Measurements from ENCODE around the gene GOLGA6L10.
"Not testable (repeated sequence)": the region's sequence is repeated elsewhere in the genome, so short reads cannot be mapped to it uniquely, and the experiment has no call there.

GOLGA6L10 gene

GRCh38 chr15:82349375-82349774 is at the start of gene GOLGA6L10:
Gene GOLGA6L10, minus strand, starts transcription at chr15:82349475. Its CDS starts 100 bp downstream, at chr15:82349375.
- not testable (repeated sequence) for DNase-seq

DNA sequence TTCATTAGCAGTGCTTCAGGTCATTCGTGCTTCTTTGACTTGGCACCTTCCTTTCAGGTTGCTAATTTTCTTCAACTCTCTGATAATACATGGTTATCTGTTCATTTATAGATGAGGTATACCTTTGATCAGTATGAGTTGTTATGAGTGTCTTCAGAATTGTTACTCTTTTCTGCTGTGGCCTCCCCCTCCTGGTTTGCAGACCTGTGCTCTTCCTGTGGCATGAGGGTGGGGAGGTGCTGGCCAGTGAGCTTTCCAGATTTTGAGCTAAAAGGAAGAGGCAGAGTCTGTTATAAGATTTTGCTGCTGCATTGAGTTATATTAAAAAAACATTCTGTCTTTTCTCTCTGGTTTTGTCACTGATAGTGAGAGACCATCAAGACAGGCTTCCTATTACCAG is 49.5 kb upstream of the GOLGA6L10 start:
- DNase-seq: no peak

GRCh38 chr15:82397817-82398216 is 48.5 kb upstream of the GOLGA6L10 start:
- no peak for DNase-seq

DNA sequence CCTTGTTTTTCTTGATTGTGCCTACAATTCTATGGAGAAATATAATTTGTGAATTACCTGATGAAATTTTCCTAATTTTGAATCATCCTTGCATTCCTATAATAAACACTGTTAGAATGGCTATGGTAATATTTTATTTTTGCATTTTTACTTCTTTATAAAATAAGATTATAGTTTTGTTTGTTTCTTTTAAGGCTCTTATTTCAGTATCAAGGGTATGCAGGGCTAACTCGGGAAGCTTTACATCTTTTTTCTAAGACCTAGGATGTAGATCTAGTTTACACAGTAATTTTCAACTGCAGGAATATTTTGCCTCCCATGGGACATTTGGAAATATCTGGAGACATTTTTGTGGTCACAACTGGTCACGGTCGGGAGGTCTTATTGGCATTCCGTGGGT is 46.5 kb upstream of the GOLGA6L10 start:
- DNase-seq: not testable (repeated sequence)

- no peak for DNase-seq
These were observed 44.4 kb upstream of the GOLGA6L10 start for GRCh38 chr15:82393671-82394070.

- DNase-seq: not testable (repeated sequence)
These were observed 42.8 kb upstream of the GOLGA6L10 start for GRCh38 chr15:82392077-82392476.

DNA sequence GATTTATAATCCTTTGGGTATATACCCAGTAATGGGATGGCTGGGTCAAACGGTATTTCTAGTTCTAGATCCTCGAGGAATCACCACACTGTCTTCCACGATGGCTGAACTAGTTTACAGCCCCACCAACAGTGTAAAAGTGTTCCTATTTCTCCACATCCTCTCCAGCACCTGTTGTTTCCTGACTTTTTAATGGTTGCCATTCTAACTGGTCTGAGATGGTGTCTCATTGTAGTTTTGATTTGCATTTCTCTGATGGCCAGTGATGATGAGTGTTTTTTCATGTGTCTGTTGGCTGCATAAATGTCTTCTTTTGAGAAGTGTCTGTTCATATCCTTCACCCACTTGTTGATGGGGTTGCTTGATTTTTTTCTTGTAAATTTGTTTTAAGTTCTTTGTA is 40.9 kb upstream of the GOLGA6L10 start:
- not testable (repeated sequence) for DNase-seq

DNA sequence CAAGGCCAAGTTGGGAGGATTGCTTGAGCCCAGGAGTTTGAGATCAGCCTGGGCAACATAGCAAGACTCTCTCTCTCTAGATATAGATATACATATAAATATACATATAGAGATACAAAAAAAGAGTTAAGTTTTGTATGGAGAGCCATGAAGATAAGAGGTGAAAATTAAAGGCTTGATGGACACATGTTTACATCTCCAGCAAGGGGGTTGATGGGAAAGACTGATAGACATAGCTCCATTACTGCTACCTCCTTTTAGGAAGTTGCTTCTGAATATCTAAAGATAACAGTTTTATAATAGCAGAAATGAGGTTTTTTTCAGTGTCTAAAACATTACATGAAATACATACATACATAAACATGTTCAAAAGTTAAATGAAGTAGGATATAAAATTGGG is 37.9 kb upstream of the GOLGA6L10 start:
- not testable (repeated sequence) for DNase-seq

DNA sequence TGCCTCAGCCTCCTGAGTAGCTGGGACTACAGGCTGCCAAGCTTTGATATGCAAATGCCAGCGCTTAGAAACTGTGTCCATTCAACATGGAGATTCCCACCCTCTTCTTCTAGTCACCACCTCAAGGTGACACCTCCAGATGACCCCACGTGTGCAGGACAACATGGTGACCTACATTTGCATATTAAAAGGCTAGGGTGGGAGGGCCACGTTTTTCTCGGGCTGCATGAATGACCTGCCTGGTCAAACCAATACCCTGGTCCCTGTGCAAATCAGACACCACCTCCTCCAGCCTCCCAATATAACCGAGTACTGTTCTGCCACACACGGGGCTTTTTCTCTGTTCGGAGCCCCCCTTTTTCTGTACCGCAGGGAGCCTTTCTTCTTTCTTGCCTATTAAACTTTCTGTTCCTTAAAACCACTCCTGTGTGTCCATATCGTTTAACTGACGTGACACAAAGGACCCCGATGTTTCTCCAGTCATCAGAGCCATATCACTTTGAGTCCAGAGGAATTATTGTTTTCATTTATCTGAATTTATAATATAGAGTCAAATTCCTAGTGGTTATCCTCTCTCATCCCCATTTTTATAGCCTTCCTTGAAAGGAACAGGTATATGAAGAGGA is 32.2 kb upstream of the GOLGA6L10 start:
- not testable (repeated sequence) for DNase-seq

DNA sequence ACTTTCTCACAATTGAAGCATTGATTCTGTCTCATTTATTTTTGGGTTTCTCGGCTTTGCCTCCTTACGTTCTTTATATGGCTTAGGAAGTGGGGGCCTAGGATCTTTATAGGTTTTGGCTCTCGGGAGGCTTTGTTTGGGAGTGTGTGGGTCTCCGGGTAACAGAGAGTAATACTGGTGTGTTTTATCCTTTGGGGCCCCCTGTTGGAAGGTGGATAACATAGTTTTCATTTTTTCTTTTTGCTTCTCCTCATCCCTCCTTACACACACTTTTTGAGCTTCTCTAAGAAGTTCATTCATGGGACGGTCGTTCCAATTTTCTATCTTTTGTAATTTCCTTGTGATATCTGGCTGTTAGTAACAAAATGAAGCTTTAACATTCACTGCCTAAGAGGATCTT is 30.3 kb upstream of the GOLGA6L10 start:
- not testable (repeated sequence) for DNase-seq

- not testable (repeated sequence) for DNase-seq
These were observed 24.4 kb upstream of the GOLGA6L10 start for GRCh38 chr15:82373661-82374060.

DNA sequence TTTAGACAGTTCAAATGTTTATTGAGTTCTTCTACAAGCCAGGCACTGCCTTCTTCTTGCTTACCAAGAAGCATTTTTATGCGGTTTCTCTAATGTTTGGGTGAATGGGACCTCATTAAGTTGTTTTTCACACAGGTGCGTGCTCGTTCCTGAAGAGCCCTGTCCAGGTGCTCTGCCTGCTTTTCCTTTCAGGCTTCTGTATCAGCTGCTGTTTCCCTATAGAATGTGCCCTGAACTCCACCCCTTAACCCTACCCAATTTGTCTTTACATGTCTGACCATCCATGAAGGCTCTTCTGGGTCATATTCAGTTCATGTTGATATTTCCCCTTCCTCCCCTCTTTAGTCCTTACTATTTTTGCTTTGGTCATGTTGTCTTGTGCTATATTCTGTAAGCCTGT is 22.4 kb upstream of the GOLGA6L10 start:
- DNase-seq: no peak

DNA sequence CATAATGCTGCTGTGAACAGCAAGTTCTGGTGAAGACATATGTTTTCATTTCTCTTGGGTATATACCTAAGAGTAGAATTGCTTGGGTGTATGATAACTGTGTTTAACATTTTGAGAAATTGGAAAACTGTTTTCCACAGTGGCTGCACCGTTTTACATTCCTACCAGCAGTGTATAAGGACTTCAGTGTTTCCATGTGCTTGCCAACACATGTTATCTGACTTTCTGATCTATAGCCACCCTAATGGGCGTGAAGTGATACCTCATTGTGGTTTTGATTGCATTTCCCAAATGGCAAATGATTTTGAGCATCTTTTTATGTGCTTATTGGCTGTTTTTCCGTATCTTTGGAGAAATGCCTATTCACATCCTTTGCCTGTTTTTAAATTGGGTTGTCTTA is 18.5 kb upstream of the GOLGA6L10 start:
- not testable (repeated sequence) for DNase-seq

DNA sequence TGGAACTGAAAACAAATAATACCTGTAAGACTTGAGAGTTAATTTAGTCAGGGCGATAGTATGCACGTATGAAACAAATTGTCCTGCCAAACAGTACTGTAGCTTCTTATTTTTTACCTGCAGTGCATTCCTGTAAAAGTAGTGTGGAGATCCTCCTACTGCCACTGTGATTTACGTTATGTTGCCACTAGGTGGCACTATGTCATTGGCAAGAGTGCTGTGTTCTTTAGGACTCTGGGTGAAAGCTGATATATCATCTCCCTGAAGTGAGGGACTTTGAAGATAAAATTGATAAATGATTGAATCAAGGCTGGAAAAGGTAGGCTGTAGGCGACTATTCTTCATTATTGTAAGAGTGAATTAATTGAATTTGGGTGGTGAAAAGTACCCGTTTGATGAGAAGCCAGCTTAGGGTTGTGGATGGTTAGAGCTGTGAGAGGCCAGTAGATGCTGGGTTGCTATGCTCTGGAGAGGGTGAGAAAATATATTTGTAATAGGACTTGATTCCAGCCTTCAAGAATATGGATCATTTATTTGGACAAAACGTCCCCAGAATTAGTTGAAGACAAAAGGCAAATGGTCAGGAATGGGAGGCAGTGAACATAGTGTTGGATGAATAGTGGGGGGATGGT is 16.5 kb upstream of the GOLGA6L10 start:
- not testable (repeated sequence) for DNase-seq

DNA sequence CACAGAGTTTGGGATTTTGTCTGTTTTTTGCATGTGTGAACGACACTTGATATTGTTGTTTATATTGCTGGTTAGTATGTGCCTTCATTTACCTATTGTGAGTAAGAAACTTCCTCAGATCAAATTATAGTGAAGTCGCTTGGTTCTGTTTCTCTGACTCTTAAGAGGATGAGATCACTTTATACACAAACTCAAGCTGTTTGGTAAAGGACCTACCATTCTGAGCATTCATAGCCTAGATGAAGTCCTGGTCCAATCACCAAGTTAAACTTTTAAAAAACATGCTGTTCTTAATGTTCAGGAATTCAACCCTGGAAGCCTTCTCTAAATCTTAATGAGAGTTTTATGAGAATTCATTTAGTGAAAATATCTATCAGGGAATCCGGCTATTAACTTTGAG is 15.3 kb upstream of the GOLGA6L10 start:
- DNase-seq: not testable (repeated sequence)

DNA sequence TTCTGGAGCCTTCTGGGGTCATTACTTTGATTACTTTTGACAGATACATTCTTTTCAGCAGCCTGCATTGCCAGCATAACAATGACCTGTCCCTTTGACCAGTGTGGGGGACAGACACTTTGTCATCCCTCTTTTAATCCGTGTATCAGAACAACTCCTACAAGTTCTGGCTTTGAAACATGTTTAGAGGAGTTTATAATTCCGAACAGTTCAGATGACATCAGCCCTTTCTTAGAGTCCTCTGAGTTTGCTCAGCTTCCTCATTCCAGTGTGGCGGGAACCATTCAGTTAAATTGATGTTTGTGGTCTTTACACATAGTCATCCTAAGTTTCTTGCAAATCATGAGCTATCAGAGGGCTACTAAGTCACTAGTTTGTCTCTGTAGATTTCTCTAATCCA is 13.5 kb upstream of the GOLGA6L10 start:
- DNase-seq: not testable (repeated sequence)

- DNase-seq: not testable (repeated sequence)
These were observed 11.3 kb upstream of the GOLGA6L10 start for GRCh38 chr15:82360618-82361017.

GRCh38 chr15:82355055-82355454 is 5.8 kb upstream of the GOLGA6L10 start:
- not testable (repeated sequence) for DNase-seq

DNA sequence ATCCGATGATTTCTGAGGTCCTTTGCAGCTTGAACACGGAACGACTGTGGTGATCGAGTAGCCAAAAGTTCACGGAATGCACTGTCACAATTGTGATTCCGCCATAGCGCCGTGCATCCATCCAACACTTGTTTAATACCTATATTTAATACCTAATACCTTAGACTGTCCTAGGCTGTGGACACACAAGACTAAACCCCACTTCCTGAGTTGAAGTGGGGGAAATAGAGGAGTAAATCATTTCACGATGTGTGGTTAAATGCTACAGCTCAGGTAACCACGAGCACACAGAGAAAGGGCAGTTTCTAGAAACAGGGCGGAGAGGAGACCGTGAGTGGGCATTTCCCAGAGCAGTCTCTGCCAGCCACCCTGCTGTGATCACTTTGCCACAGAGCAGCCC is 5.3 kb upstream of the GOLGA6L10 start:
- not testable (repeated sequence) for DNase-seq

GRCh38 chr15:82347645-82348044 is 1.6 kb downstream of the GOLGA6L10 start:
- DNase-seq: not testable (repeated sequence)

DNA sequence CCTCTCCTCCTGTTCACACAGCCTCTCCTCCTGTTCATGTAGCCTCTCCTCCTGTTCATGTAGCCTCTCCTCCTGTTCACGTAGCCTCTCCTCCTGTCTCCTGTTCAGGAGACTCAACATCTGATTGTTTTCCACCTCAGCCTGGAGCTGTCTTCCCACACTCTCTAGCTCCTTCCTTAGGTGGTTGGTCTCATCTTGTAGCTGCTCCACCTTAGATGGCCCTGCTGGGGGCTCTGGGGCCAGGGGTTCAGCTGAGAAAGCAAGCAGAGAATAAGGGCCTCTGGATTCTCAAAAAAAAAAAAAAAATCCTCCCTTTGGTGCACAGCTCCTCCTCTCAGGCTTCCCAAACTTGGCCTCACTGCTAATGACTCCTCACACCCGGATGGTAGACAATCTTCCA is 4.1 kb downstream of the GOLGA6L10 start:
- DNase-seq: not testable (repeated sequence)

GRCh38 chr15:82344421-82344820 is 4.9 kb downstream of the GOLGA6L10 start:
- not testable (repeated sequence) for DNase-seq

DNA sequence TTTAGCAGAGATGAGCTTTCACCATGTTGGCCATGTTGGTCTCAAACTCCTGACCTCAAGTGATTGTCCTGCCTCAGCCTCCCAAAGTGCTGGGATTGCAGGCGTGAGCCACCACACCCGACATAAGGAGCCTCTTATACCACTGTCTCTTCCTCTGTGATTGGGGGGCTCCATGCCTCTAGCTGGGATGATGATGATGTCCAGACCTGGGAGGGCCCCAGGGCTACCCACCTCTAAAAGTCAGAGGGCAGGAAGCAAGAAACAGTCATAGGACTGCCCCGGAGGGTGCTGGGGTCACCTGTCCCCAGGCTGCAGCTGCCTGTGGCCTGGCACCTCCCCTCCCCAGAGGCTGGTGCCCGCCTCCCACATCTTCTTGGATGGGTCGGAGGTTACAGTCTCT is 5.4 kb downstream of the GOLGA6L10 start:
- DNase-seq: not testable (repeated sequence)

DNA sequence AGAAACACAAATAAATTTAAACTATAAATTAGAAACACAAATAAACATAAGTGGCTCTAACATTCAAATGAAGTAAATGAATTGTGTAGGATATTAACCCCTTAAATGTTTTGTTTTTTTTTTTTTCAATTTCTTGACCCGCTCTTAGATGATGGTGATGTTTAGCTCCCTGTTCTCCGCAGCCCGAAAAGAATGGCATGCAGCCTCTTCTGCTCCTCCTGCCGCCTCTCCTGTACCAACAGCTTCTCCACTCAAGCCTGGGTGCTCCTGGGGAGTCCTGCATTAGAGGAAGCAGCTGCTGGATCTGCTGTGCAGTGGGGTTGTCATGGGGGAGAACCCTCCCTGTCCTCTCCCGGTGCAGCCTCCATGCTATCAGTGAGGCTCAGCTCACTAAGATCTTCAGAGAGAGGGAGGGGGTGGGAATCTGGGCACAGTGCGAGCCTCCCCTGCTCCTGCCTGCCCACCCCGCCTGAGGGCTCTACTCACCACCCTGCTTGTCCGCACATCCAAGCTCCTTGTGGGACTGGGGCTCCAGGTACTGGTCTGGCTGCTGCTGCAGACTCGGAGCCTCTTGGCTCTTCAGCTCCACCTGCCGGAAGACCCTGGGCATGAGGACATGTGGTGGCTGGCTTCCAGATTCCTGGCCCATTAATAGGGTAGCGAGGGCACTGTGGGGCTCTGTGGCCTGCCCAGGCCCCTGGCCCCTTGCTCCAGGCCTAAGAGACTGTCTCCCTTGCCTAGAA is 6.5 kb downstream of the GOLGA6L10 start:
- not testable (repeated sequence) for DNase-seq

Measured in NCI-H1930 (cell line).